Body of pancreas (tissue), 4 donors: ENCODE results near the gene TPCN2.

Experiments
- POLR2A ChIP-seq, 3 donors: fragments of 450-650 bp; IDR thresholded peaks; one replicate each; pipeline ENCODE4 v1.6.1; 2016; ENCODE audit warnings: antibody characterized with exemption in 3 of 3, mild to moderate bottlenecking in 2 of 3
- TF ChIP-seq, protein P1 (sequence below), 7 experiments: fragments of 450-650 bp in 4 of 7; fragments of 200-600 bp in 3 of 7; sonication (generic) in 3 of 7; IDR thresholded peaks; one replicate each; pipeline ENCODE4 v1.5.1; 2016 to 2019; ENCODE audit warnings: antibody characterized with exemption in 7 of 7

DNA sequence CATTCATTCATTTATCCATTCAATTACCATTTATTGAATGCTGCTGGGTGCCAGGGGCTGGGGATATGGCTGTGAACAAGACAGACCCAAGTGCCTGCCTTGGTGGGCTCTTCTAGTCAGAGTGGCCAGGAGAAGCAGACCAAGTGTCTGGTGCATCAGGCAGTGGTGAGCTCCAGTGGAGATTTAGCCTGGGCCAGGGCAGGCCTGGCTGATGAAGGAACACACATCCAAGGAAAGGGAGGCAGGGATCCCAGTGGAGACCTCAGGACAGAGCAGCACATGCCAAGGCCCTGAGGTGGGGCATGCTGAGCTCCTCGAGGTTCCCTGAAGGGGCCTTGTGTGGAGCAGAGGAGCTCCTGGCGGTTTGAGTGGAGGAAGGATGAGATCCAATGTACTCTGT, 60.4 kb downstream of the TPCN2 start:
- TF ChIP-seq, protein P1, sequence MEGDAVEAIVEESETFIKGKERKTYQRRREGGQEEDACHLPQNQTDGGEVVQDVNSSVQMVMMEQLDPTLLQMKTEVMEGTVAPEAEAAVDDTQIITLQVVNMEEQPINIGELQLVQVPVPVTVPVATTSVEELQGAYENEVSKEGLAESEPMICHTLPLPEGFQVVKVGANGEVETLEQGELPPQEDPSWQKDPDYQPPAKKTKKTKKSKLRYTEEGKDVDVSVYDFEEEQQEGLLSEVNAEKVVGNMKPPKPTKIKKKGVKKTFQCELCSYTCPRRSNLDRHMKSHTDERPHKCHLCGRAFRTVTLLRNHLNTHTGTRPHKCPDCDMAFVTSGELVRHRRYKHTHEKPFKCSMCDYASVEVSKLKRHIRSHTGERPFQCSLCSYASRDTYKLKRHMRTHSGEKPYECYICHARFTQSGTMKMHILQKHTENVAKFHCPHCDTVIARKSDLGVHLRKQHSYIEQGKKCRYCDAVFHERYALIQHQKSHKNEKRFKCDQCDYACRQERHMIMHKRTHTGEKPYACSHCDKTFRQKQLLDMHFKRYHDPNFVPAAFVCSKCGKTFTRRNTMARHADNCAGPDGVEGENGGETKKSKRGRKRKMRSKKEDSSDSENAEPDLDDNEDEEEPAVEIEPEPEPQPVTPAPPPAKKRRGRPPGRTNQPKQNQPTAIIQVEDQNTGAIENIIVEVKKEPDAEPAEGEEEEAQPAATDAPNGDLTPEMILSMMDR (IDR thresholded peaks at IDR 0.05): no peak
- no peak for TF ChIP-seq POLR2A (IDR thresholded peaks at IDR 0.05)
